Measurements from ENCODE around the gene ASCL5.

DNA sequence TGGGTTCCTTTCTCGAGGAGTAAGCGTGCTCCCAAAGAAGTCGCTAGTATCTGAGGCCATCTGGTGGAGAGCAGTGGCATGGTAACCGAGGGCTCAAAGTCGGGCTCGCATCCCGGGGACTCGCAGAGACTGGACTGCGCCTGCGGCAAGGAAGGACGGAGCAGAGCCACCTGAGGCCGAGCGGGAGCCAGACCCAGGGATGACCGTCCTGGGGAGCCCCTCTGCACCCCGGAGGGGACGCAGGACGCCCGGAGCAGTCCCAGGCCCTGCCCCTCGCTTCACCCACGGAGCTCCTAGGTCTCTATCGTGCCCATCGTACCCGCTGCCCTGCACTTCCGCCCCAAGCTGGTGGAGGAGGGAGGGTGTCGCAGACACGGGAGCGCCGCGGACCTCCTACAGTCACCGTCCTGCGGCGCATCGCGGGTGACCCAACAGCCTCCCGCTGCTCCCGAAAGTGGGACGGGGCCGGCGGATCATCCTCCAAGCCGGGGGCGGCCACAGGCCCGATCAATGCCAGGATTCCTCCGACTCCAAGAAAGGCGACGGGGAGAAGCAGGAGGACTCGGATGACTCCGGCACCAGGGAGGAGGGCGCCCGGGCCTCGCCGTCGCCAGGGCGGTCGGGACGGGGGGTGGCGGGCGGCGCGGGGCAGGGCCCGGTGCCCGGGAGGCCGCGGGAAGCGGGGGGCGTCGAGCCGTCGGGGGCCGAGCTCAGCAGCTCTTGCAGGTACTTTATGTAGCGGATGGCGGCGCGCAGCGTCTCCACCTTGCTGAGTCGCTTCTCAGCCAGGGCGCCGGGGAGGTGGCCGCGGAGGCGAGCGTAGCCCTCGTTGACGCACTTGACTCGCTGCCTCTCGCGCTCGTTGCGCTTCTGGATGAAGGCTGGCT is 12.5 kb downstream of the ASCL5 start:
- TF ChIP-seq POLR2A (IDR thresholded peaks at IDR 0.05; ENCODE audit: low read length) = no peak
- no peak for TF ChIP-seq GATA1 (IDR thresholded peaks at IDR 0.05; ENCODE audit: low read depth, low read length)

Data from erythroblast (primary cell).